ENCODE data around the gene PEPD. TPM values are rescaled to one million over a fixed set of nuclear protein-coding genes. Genes with fewer than 3 reads are reported as not detected.

The PEPD gene
- total RNA-seq, 1 experiment from 2014 or later: 40.5 TPM

- no peak for TF ChIP-seq POLR2AphosphoS5 (IDR thresholded peaks at IDR 0.05; ENCODE audit: low read depth, low read length)
- TF ChIP-seq ZBTB33 (IDR thresholded peaks at IDR 0.05; ENCODE audit: extremely low read depth, insufficient replicate concordance, low read length): no peak
- TF ChIP-seq CEBPB (IDR thresholded peaks at IDR 0.05; ENCODE audit: low read depth): no peak
- no peak for TF ChIP-seq REST (IDR thresholded peaks at IDR 0.05; ENCODE audit: low read depth)
- no peak for TF ChIP-seq YY1 (IDR thresholded peaks at IDR 0.05; ENCODE audit: extremely low read depth, insufficient replicate concordance, low read depth, low read length)
- no peak for TF ChIP-seq EGR1 (IDR thresholded peaks at IDR 0.05; ENCODE audit: low read depth)
Measured at GRCh38 chr19:33460221-33460908, 61.2 kb downstream of the PEPD start (continued).

Measured in HCT116 (cell line).